HG03571 (cell line): ENCODE results near the gene NUP50.

ENCODE experiments used
- ATAC-seq: cut with Tn5 transposase; IDR thresholded peaks from one replicate; pipeline ENCODE4 v1.9.1; 2021; ENCODE audit not compliant: unreplicated experiment

NUP50 gene

GRCh38 chr22:45227645-45228400, 64.1 kb downstream of the NUP50 start:
- no peak for ATAC-seq

- no peak for ATAC-seq
These were observed 64.7 kb downstream of the NUP50 start for GRCh38 chr22:45228401-45228754.

- ATAC-seq: no peak
These were observed 65.5 kb downstream of the NUP50 start for GRCh38 chr22:45229181-45229580.

- ATAC-seq: no peak
These were observed 66.4 kb downstream of the NUP50 start for GRCh38 chr22:45230026-45230721.

- ATAC-seq: no peak
These were observed 67.6 kb downstream of the NUP50 start for GRCh38 chr22:45231293-45231692.

GRCh38 chr22:45233386-45233785, 69.7 kb downstream of the NUP50 start:
- ATAC-seq: no peak

GRCh38 chr22:45233827-45234226, 70.1 kb downstream of the NUP50 start:
- no peak for ATAC-seq

GRCh38 chr22:45235101-45235777, 71.5 kb downstream of the NUP50 start:
- peak; percentile 70 for ATAC-seq

- ATAC-seq: peak; percentile 19
These were observed 72.2 kb downstream of the NUP50 start for GRCh38 chr22:45235851-45236342.

GRCh38 chr22:45237065-45237990, 73.6 kb downstream of the NUP50 start:
- no peak for ATAC-seq
